HG02759 (cell line): Measurements from ENCODE around the gene LIN37.

Experiments used
- ATAC-seq: cut with Tn5 transposase; IDR thresholded peaks from one replicate; pipeline ENCODE4 v1.9.1; 2021; ENCODE audit warnings: mild to moderate bottlenecking, moderate library complexity; ENCODE audit not compliant: unreplicated experiment

The LIN37 gene

GRCh38 chr19:35751839-35752745, 3.7 kb downstream of the LIN37 start:
- ATAC-seq: no peak

DNA sequence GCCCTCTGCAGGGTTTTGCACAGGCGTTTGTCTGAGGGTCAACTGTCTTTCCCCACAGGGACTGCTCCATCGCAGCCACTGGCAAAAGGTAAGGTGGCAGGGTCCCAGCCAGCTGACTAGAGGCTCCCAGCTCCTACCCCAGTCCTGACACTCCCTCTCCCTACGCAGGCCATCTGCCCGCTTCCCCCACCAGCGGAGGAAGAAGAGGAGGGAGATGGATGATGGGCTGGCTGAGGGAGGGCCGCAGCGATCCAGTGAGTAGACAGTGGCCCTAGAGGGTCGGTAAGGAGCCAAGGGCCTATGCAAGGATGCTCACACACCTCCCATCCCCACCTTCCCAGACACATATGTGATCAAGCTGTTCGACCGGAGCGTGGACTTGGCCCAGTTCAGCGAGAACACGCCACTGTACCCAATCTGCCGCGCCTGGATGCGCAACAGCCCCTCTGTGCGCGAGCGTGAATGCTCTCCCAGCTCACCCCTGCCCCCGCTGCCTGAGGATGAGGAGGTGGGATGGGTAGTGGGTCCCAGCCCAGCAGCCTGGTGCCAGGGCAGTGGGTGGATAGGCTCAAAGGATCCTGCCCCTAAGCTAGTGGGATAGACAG, 4.5 kb downstream of the LIN37 start:
- ATAC-seq: no peak

DNA sequence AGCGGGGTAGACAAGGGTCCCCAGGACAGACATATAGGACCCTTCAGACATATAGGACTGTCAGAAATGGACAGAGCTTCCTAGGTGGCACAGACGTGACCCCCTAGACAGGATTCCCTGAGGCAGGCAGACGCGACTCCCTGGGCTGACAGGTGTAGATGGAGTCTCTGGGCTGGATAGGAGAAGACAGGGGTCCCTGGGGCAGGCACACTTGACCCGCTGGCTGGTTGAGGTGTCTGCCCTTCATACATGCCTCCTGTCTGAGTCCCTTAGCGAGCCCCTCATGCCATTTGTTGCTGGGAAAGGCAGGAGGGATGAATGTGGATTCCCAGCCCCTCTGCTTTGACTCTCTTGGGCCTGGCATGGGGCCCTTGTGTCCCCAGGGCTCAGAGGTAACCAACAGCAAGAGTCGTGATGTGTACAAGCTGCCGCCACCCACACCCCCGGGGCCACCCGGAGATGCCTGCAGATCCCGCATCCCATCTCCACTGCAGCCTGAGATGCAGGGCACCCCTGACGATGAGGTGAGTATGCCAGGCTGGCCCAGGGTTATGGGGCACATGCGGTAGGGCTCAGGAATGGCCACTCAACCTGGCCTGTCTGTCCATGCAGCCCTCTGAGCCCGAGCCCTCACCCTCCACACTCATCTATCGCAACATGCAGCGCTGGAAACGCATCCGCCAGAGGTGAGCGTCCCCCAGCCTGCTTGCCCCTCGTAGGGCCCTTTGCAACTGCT, 5.4 kb downstream of the LIN37 start:
- ATAC-seq: no peak

- no peak for ATAC-seq
Measured at GRCh38 chr19:35754370-35755130, 6.2 kb downstream of the LIN37 start.

DNA sequence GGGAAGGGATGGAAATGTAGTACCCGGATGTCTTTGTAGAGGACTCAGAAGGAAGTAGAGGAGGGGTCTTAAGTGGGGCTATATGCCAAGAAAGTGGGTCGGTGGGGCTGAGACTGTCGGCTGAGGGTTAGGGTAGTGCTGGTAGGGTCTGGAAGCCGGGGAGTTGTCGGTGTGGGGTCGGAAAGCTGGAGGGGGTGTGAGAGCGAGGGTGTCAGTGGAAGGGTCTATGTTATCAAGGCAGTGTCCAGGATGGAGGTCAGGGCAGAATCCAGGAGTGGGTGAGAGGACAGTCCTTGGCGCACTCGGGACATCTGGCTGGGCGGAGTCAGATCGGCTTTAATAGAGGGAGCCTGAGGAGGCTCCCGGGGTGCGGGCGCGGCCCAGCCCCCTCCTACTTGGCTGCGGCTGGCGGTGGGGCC, 6.8 kb downstream of the LIN37 start:
- ATAC-seq: no peak

GRCh38 chr19:35755550-35756376, 7.4 kb downstream of the LIN37 start:
- no peak for ATAC-seq

DNA sequence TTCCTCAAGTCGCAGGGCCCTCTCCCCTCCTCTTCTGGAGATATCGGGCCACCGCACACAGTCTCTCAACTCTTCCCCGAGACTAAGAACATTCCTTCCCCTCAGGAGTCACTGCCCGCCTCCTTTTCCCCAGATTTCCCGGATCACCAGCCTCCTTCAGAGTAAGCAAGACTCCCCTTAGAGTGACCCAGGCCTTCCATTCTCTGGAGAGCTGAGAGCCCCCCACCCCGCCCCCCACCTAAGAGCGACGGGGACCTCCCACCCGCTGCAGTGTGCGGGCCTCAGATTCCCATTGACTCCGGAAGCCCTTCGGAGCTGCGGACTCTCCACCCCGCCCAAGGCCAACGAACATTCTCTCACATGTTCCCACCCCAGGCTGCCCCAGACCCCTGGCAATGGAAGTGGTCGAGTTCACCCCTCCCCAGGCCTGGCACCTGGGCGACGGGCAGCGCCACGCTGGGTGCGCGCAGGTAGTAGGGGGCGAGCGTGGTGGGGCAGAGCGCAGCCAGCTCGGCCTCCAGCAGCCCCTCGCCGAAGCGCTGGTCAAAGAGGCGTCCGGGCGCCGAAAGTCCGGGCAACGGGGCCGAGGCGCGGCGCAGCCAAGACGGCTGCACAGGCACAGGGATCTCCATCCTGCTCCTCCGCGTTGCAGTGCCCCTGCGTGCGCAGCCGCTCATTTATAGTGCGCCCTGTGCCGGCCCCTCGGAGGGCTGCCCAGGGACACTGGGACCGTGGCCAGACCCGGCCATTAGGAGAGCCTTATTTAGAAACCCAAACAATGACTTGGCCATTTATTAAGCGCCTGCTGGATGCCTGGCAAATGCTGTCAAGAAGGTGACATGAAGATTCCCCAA, 8.2 kb downstream of the LIN37 start, which contains the start of gene HSPB6:
TSS of gene HSPB6 (minus strand) at position 653 of the 854 bp plus-strand sequence. CDS start at position 632, 21 bp downstream.
- no peak for ATAC-seq

DNA sequence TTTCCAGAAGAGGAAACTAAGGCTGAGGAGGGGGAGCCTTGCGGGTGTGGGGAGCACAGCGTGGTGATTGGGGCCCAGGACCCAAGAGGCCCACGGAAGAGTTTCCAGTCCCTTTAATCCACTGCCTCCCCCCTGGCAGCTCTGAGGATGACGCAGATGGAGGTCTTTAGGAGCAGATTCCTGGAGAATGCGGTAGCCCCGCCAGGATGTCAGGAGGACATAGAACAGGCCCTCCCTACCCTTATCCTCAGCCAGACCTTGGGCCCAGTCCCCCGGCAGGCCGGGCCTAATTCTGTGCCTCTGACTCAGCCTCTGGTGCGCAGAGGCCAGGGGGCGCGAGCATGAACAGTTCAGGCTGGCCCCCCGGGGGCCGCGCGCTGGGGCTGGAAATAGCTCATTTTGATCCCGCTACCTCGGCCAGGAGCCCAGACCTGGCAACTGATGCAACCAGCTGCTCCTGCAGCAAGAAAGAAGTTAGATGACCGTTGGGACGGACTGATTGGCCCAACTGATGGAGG, 8.9 kb downstream of the LIN37 start:
- ATAC-seq: peak; percentile 3

DNA sequence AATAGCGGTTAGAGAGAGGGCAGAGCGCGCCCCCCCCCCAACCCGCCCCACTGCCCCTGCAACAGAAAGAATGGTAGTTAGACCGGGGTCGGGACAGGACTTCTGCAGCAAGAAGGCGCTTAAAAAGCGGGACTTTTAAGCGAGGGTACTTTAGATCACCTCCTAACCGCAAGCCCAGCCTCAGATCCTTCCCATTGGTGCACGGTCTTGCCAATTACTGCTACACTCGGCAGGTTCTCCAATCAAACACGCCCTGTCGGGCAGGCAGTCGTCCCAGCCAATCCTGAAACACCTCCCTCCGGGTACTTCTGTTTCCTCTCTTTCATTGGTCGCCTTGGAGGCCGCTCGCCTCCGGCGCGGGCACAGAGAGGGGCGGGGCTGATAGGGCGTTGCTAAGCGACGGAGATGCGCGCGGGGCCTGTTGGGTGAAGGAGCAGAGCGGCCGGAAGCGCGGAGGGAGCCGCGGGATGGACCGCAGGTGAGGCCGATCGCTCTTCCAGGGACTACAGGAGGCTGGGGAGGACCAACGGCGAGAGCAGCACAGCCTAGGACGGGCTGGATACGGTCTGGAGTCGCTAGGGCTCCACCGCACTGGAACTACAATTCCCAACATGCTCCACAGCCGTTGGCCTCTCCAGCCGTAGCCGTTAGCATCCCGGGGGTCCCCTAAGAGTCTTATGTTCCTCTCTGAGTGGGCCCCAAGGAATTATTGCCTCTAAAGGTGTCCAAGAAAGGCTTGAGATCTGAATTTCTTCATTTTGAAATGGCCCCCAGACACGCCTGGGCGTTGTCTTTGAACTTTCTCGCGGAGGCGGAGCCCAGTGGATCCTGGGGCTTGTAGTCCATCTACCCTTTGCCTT, 9.6 kb downstream of the LIN37 start, which contains the start of gene PROSER3:
TSS of gene PROSER3 (plus strand) at position 428 of the 860 bp plus-strand sequence. CDS start at position 468, 40 bp downstream.
- peak; percentile 93 for ATAC-seq

GRCh38 chr19:35759697-35760096, 11.3 kb downstream of the LIN37 start:
- no peak for ATAC-seq

GRCh38 chr19:35760711-35761349, 12.5 kb downstream of the LIN37 start:
- ATAC-seq: no peak

DNA sequence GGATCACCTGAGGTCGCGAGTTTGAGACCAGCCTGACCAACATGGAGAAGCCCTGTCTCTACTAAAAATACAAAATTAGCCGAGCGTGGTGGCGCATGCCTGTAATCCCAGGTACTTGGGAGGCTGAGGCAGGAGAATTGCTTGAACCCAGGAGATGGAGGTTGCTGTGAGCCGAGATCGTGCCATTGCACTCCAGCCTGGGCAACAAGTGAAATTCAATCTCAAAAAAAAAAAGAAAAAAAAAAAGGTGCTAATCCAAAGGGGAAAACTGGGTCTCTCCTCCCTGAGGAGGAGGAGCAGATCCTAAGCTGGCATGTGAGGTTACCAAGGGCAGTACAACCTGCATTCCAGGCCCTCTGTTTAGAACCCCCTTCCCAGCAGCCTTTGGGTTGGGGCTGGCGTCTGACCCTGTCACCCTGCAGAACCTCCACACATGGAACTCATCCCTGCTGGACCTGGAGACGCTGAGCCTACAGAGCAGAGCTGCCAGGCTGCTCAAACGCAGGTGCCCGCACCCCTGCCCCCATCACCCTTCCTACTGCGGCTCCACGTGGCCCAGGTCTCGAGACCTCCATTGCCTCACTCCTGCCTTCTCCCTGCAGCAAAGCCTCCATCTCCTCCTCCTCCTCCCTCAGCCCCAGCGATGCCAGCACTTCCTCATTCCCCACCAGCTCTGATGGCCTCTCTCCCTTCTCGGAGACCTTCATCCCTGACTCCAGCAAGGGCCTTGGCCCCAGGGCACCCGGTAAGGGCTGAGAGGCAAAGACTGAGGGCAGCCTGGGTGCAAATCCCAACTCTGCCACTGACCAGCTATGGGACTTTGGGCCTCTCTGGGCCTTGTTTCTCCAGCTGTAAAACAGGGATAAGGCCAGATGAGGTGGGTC, 16.3 kb downstream of the LIN37 start:
- ATAC-seq: no peak

GRCh38 chr19:35766571-35767104, 18.3 kb downstream of the LIN37 start:
- ATAC-seq: no peak

GRCh38 chr19:35767288-35768081, 19.1 kb downstream of the LIN37 start:
- no peak for ATAC-seq

GRCh38 chr19:35768082-35768421, 19.7 kb downstream of the LIN37 start:
- no peak for ATAC-seq
